NCI-H2029 treated with DMSO at 0.1 percent for 48 hours (cell line): ENCODE results near the gene SRGAP1.
A peak's percentile ranks its signal among the peaks of the same experiment; 100 is the strongest.
"Not testable (repeated sequence)": the region's sequence is repeated elsewhere in the genome, so short reads cannot be mapped to it uniquely, and the experiment has no call there.

Experiments
- DNase-seq: peaks from one replicate; lab custom pipeline; 2025; lab: John Stamatoyannopoulos, UW

Gene SRGAP1

DNA sequence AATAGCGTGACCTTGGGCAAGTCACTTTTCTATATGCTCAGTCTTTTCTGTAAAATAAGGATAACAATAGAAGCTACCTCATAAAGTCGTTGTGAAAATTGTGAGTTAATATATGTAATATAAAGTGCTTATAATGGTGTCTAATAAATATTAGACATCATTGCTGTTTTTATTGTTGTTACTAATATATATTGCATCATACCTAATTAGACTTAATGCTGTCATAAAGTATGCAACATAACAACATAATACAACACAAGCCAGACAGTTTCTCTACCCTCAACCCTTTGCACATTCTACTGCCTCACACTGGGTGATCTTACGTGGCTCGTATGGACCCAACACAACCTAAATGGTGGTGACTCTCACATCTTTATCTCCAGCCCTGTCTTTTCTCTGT, 240.7 kb downstream of the SRGAP1 start:
- no peak for DNase-seq

DNA sequence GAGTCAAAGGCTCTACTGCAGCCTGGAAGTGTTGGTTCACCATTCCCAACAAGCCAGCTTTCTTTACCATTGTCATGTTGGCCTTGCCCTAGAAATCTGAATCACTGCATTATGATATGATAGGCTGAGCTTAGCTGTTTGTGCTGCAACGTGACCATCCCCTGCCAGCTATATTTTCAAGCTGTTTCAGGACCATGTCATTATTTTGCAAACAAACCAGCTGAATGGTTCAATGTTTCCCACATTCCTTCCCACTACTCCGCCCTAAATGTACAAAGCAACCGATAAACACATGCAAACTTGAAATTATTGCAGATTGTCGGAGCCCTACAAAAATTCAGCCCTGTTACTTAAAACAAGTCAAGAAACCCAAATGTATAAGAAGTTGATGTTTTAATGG, 241.5 kb downstream of the SRGAP1 start:
- no peak for DNase-seq

DNA sequence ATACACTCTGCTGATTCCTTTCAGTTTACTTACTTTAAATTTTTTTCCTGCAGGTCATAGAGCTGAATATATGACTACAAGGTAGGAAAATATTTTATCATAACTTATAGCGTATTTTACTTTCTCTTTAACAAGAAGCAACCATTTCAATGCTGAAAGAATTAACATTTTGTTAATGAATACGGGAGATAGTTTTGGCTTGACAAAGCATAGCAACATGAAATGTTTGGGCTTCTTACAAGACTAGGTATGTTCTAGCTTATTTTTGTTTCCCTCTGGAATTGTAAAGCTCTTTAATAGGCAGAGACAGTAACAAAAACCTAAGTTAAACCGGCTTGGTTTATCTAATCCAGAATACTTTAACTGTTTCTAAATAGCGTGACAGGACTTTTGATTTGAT, 242.4 kb downstream of the SRGAP1 start:
- DNase-seq, result no peak

DNA sequence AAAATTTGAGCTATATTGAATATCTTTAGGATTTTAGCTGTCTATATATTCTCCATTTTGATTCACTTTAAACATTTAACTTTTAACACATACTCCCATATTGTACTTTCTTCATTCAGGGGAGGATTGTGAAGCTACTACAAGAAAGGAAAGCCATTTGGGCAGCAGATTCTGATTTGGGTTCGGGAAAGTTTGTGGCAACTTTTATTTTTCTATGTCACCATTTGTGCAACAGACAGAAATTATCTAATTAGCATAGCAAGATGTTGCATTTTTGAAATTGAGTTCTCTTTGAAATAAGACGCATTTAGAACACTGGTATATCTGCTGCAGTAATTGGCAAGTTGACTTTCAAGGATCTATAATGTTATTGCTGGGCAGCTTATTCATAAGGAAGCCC, 243.3 kb downstream of the SRGAP1 start:
- no peak for DNase-seq

DNA sequence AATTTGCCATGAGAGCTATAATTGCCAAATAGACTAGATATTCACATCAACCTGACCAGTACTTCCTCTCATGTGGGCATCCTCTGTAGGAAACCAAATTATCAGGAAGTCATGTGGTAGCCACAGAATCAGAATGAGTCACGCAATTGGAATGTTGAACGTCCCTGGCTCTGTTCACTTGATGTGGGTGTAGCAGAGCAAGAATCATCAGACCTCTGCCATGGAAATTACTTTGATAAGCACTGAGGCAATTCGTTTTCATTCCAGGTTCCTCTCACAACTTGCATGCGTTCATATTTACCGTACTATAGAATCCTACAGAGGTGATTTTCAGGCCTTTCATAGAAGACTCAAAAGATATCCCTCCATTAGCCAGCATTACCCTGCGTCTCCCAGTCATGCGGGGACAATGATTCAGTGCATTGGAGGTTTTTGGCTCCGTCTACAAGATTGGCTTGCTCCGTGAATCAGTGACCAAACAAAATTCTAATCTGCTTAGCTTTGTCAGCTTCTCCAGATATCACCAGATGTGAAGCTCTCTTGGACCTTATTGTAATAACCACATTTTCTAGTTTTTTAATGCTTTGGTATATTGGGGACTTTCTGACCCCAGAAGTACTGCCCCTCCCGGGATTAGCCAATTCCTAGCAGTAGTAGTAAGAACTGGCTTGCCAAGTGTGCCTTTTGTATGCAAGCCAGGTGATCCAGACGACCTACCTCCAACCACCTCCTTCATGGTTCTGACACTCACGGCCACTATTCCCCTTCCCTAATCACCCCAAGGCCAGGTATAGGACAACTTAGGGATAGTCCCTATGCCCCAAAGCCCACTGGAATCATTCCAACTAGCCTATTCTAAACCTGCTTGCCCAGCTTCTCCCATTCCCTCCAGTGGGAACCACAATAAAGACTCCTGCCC, 244.2 kb downstream of the SRGAP1 start:
- DNase-seq, result peak; percentile 41

DNA sequence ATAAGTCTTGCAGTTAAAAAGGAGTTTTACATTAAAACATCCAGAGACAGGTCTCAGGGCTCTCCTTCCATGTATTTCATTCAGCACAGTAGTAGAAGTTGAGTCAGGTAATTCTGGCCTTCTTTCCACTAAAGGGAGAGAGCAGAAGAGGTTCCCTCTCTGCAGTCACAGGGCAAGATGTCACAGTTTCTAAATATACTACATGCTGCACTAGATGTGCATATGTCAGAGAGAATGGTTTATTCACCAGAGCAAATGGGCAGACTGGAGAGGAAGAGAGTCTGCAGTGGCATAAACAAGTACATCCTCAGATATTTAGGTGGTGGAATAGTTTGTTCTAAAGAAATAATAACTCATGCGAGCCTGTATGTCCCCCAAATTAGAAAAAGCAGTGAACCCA, 245.5 kb downstream of the SRGAP1 start:
- DNase-seq, result no peak

DNA sequence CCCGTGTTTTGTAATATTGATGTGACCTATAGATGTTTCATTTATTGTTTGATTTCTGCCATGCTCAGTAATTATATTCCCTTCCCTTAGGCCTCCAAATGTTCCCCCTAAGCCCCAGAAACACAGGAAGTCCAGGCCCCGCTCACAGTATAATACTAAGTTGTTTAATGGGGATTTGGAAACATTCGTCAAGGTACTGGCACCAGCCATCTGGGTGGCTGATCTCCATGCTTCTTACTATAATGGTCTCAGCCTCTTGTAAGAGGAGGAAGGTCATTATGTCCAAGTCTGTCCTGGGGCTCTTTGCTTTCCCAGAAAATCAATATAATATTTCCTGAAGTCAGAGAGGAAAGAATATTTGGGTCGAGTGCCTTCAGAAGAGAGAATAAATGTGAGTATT, 246.7 kb downstream of the SRGAP1 start:
- no peak for DNase-seq

DNA sequence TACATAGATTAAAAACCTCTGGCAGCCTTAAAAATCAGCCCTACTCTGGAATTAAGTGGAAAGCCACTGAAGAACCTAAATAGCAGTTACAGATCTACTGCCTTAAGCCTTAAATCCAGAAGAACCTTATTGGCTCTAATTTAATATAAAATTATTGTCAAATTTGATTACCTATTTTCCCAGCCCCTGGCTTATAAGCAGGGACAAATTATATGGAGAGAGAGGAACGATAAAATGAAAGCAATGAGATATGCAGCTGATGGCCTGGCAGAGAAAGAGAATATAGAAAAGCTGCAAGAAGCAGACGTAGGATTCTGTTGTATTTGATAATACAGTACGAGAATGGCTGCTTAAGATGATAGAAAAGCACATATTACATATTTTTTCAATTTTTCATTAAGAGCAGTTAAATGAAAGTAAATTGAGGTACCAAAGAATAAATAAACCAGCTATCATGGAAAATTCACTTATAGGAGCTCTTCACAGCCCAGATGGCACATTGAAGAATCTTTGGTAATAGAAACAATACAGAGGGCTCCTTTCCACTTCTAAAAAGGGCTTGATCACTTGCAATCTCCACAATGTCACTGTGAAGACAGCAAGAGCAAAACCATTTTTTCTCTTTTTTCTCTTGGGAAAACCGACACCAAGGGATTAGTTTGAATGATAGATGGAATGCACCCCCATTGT, 248.2 kb downstream of the SRGAP1 start:
- no peak for DNase-seq

DNA sequence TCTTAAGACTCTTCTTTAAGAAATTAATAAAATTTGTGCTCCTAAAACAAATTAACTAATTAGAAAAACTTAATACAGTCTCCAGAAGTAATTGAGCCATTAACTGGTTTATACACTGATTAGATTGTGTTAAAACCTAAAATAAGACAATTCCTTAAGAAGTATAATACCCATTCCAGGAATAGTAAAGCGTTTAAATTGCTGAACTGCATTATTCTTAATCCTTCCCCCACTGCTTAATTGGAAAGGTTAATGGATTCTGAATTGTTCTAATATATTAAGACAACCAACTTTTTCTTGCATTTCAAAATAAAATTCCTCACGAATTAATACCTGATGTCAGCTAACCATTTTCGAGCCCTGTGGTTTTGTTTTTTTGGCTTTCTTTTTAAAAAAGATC, 249.2 kb downstream of the SRGAP1 start:
- DNase-seq, result no peak

DNA sequence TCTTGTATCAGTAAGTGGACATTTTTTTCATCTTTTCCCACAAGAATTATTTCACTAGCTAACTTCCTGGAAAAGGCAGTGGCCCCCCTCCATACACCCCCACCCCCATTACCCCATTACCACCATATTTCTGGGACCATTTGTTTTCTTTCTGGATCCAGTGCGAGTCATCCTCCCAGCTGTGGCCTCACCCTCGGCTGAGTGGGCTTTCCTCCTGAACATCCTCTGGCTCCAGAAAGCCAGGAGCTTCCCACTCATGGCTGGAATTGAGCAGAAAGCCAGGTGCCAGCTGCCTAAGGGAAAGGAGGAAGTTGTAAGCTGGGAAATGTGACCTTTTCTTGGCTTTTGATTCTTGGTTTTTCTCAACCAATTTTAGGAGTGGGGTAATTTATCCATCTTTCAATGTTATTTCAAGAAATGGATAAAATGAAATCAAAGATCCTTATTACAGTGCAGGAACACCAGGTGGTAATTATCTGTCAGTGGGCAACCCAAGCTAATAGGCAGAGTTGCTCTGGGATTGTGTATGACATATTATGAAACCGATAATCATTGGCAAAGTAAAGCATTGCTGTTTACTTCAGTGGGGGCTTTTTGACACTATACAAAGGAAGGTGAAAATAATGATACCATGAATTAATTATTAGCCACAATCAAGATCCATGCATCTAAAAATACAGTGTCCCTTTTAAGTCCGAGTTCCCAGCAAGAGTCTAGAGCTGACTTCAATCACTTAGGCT, 253.0 kb downstream of the SRGAP1 start:
- DNase-seq, result no peak

DNA sequence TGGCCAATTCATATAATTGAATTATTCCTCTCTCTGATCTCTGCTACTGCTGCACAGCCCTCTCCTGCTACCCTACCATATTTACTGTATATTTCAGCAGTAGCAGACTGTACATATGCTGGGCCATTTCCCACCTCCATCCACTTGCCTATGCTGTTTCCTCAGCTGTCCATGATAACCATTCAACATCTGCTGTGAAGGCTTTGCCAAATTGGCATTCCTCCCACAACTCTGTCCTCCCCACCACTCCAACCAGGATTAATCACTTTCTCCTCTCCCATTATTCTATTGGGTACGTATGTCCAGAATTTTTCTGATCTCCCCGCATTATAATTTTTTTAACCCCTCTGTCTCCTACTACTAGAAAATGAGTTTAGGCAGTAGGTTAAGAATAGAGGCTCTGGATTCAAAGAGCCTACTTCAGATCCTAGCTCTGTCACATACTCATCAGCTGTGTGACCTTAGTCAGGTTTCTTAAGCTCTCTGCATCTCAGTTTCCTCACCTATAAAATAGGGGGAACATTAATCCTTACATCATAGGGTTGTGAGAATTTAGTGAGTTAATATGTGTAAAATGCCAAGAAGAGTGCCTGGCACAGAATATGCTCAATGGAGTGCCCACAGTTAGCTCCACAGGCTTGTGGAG, 254.3 kb downstream of the SRGAP1 start:
- peak; percentile 84 for DNase-seq

DNA sequence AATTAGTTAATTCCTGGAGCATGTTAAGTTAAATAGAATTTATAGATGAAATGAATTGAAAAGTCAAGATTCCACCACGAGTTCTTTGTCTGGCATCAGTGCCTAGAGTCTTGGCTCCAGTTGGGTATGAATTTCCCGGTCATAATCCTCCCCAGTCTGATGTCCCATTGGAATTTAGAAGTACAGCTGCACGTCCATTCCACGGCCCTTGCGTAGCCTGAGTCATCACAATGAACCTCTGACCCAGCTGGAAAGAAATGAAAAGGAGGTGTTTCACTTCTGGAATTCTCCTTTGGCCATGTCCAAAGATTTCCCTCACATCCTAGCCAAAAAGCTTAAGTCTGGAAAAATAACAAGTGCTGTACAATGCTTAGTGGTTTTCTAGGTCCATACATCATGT, 254.9 kb downstream of the SRGAP1 start:
- no peak for DNase-seq

DNA sequence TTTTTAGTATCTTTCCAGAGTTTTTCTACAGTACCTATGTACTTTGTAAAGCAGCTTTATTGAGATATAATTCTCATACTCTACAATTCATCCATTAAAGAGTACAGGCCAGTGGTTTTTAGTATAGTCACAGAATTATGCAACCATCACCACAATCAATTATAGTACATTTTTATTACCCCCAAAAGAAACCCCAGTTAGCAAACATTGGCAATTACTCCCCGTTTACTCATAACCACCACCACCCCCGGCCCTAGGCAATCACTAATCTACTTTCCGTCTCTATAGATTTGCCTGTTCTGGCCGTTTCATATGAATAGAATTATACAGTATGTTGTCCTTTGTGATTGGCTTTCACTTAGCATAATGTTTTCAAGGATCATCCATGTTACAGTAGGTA, 257.8 kb downstream of the SRGAP1 start:
- DNase-seq, result no peak

DNA sequence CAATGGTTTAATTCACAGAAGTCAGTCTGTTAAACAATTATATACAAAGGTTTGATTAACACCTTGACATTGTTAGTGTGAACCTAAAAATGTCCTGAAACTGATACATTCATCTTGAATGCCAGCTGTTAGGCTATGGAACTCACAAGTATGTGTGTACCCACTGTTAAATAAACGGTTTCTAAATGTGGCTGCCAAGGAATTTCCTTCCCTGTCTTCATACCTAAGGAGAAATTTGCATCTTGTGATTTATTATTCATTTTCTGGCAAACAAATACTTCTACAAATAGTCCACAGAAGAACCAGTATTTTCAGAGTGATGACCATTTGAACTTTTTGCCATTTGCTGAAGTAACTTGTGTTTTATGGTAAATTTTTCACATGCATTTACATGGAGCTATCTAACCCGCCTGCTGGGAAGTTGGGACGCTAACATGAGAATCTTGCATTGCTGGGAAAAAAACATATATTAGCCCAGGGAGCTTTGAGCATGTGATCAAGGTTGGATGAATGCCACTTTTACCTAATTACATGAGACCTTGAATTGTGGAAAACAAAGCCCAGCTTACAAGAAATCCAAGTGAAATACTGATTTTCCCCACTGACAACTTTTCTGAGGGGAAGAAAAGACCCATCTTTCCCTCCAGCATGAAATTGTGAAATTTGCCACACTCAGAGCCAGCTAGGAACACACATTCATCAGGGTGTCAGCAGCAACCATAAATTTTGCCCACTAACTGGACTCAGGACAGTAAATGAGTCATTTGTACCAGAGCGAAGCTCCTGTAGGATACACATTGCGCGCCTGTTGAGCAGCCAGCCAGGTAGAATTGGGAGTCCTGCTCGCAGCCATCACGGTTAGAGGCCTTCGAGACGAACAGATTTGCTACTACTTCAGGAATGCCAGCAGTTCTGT, 259.6 kb downstream of the SRGAP1 start:
- DNase-seq, result no peak

DNA sequence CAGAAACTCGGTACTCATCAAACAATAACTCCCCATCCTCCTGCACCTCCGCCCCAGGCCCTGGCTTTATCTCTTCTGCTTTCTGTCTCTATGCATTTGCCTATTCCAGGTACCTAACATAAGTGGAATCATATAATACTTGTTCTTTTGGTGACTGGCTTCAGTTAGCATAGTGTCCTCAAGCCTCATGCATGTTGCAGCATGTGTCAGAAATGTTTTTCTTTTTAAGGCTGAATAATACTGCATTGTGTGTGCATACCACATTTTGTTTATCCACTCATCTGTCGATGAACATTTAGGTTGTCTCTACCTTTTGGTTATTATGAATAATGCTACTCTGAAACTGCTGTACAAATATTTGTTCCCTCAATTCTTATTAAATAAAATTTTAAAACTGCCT, 260.5 kb downstream of the SRGAP1 start:
- no peak for DNase-seq

DNA sequence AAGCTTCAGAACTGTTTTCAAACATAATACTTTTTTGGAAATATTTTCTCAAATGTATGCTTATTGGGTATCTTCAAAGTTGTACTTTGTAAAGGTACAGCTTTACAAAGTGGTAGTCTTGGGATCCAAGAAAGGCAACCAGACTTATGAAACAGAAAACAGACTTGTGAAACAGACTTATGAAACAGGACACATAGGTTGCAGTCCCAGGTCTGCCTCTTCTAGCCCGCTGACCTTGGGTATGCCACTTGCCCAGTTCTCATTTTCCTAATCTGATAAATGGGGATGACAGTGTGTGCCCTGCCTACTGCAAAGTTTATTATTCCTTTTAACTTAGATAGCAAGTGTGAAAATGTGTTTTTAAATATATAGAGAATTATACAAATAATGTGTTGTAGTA, 263.3 kb downstream of the SRGAP1 start:
- DNase-seq, result no peak

DNA sequence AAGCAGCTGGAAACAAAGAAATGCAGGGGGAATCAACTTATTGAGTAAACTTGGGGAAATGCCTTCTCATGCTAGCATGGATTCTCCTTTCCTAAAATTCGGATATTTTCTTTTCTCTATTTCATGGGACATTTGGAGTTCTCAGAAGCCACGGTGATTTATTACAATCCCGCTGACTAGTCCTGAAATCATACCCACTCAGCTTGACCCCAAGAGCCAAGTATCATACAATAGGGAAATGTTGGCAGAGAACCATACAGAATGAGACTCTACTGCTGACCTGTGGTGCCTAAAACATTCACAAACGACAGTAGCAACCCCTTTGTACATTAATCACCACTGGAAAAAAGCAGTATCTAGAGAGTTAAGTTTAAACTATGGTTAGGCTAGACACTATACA, 265.2 kb downstream of the SRGAP1 start:
- no peak for DNase-seq

DNA sequence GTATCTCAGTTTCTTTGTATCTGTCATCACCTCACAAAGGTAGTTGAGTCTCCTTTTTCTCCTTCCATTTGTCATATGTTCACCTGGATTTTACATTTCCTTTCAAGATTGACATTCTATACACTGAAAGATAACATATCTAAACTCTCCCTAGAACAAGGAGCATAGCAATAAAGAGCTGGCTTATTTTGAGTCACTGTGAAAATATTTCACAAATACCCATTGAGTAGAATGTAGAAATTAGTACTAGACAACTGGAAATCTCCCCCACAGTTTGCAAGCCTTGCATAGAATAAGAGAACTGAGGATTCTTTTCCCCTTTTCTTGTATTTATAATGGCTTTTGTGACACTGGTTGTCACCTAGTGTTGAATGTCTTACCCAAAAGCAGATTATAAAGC, 266.4 kb downstream of the SRGAP1 start:
- no peak for DNase-seq

DNA sequence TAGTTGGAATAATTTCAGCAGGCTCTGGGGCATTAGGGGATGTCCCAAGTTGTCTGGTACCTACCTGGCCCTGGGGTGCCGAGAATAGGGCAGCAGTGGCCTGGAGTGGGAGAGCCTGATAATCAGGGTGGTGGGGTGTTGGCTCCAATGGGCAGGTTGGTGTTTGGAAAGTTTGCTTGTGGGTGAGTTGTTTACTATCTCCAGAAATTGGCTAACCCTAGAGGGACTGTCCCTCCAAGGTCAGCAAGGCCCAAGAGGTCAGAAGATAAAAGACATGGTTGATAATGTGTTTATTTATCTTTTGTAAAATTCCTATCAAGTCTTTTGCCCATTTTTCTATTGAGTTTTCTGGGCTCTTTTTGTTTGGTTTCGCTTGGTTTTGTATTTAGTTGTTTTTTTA, 272.5 kb downstream of the SRGAP1 start:
- DNase-seq, result no peak

DNA sequence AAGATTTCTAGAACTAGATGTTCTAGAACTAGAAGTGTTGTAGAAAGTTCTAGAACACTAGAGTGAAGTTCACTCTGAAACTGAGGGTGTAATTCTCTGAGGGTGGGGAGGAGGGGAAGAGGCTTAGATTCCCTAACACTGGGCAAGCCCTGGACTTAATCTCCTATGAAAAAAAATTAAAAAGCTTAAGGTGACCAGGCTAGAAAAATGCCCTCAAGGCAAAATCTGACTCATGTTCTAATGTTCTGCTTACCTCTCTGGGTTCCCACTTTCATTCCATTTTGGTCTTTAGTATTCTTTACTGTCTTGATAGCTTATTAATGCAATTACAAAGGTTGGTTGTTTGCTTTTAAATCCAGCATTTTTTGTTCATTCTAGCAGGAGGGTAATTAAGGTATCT, 276.1 kb downstream of the SRGAP1 start:
- no peak for DNase-seq

DNA sequence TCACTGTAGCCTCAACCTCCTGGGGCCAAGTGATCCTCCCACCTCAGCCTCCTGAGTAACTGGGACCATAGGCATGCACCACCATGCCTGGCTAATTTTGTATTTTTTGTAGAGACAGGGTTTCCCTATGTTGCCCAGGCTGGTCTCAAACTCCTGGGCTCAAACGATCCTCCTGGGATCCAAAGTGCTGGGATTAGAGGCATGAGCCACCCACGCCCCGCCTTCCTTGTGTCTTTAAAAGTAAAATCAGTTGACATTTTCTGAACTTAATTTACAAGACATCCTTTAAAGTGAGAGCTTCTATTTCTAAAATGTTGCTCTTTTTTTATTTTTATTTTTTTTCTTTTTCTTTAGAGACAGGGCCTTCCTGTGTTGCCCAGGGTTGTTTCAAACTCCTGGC, 276.6 kb downstream of the SRGAP1 start:
- DNase-seq, result not testable (repeated sequence)
